GM23338 (cell line): ENCODE results near the gene PRCD. TPM values are rescaled to one million over a fixed set of nuclear protein-coding genes. Genes with fewer than 3 reads are reported as not detected.
"Not testable (repeated sequence)": the region's sequence is repeated elsewhere in the genome, so short reads cannot be mapped to it uniquely, and the experiment has no call there.

Experiments used
- ATAC-seq: fragments of 200-7000 bp; cut with Tn5 transposase; 3 replicates; pipeline ENCODE4 v1.9.1; 2020
- DNase-seq: peaks from one replicate; pipeline ENCODE4 v3.0.0-alpha.2; 2015; ENCODE audit warnings: low spot score
- H2AFZ ChIP-seq: fragments of 200-600 bp; sonication (generic); 2 replicates; pipeline ENCODE4 v1.8.0; 2016; ENCODE audit warnings: antibody characterized with exemption, mild to moderate bottlenecking, moderate library complexity
- H3F3A ChIP-seq: fragments of 200-600 bp; sonication (generic); replicated peaks from 2 replicates; pipeline ENCODE4 v1.8.0; 2017; ENCODE audit warnings: antibody characterized with exemption, mixed run types, low read depth
- H3K27ac ChIP-seq: fragments of 200-600 bp; sonication (generic); 2 replicates; pipeline ENCODE4 v1.6.1; 2016; ENCODE audit warnings: low read depth
- H3K27me3 ChIP-seq: fragments of 200-600 bp; sonication (generic); 2 replicates; pipeline ENCODE4 v1.8.0; 2016; ENCODE audit warnings: mild to moderate bottlenecking, mixed run types, moderate library complexity; ENCODE audit not compliant: insufficient read depth
- H3K36me3 ChIP-seq: fragments of 200-600 bp; sonication (generic); 2 replicates; pipeline ENCODE4 v1.8.0; 2016; ENCODE audit warnings: mild to moderate bottlenecking; ENCODE audit not compliant: insufficient read depth
- H3K4me1 ChIP-seq: fragments of 200-600 bp; sonication (generic); 2 replicates; pipeline ENCODE4 v1.8.0; 2016; ENCODE audit warnings: mild to moderate bottlenecking, moderate library complexity; ENCODE audit not compliant: insufficient read depth
- H3K4me2 ChIP-seq: fragments of 200-600 bp; sonication (generic); 2 replicates; pipeline ENCODE4 v1.7.1; 2017; ENCODE audit warnings: mixed run types
- H3K4me3 ChIP-seq: fragments of 200-600 bp; sonication (generic); 2 replicates; pipeline ENCODE4 v1.6.1; 2016; ENCODE audit warnings: mixed run types
- H3K79me2 ChIP-seq: fragments of 200-600 bp; sonication (generic); replicated peaks from 2 replicates; pipeline ENCODE4 v1.8.0; 2017; ENCODE audit warnings: mild to moderate bottlenecking; ENCODE audit not compliant: insufficient read depth
- H3K9me2 ChIP-seq: fragments of 200-600 bp; sonication (generic); 2 replicates; pipeline ENCODE4 v1.8.0; 2017; ENCODE audit not compliant: insufficient read depth
- H4K20me1 ChIP-seq: fragments of 200-600 bp; sonication (generic); replicated peaks from 2 replicates; pipeline ENCODE4 v1.8.0; 2017; ENCODE audit warnings: mild to moderate bottlenecking; ENCODE audit not compliant: insufficient read depth
- H3K27ac Mint-ChIP-seq: 2 replicates; pipeline ENCODE4 v1.8.0; 2020; ENCODE audit warnings: inconsistent platforms, mild to moderate bottlenecking, moderate library complexity, mixed read lengths
- H3K27me3 Mint-ChIP-seq: 3 replicates; pipeline ENCODE4 v1.8.0; 2022; ENCODE audit warnings: low read depth, mild to moderate bottlenecking, moderate library complexity, mixed read lengths, inconsistent platforms; ENCODE audit not compliant: insufficient read depth, poor library complexity
- H3K36me3 Mint-ChIP-seq: 3 replicates; pipeline ENCODE4 v1.8.0; 2021; ENCODE audit warnings: low read depth, mild to moderate bottlenecking, inconsistent platforms, moderate library complexity, mixed read lengths
- H3K4me1 Mint-ChIP-seq: 3 replicates; pipeline ENCODE4 v1.8.0; 2020; ENCODE audit warnings: mild to moderate bottlenecking, inconsistent platforms, mixed read lengths
- H3K4me3 Mint-ChIP-seq: 3 replicates; pipeline ENCODE4 v1.8.0; 2021; ENCODE audit warnings: moderate library complexity, mild to moderate bottlenecking, inconsistent platforms, mixed read lengths
- H3K9me3 Mint-ChIP-seq: 3 replicates; pipeline ENCODE4 v1.8.0; 2020; ENCODE audit warnings: moderate library complexity, mild to moderate bottlenecking, inconsistent platforms, mixed read lengths
- EZH2 ChIP-seq: fragments of 200-600 bp; sonication (generic); IDR thresholded peaks from one replicate; pipeline ENCODE4 v1.8.0; 2017; ENCODE audit warnings: antibody characterized with exemption, mild to moderate bottlenecking, low read depth; ENCODE audit not compliant: unreplicated experiment
- EZH2phosphoT487 ChIP-seq: fragments of 200-600 bp; sonication (generic); IDR thresholded peaks from one replicate; pipeline ENCODE4 v1.8.1; 2018; ENCODE audit warnings: antibody characterized with exemption; ENCODE audit not compliant: unreplicated experiment
- JUNB ChIP-seq: IDR thresholded peaks from one replicate; pipeline ENCODE4 v1.6.1; 2016; ENCODE audit warnings: antibody characterized with exemption; ENCODE audit not compliant: unreplicated experiment
- NANOG ChIP-seq: IDR thresholded peaks from 2 replicates; pipeline ENCODE4 v1.6.1; 2016; ENCODE audit warnings: antibody characterized with exemption, borderline replicate concordance
- POLR2AphosphoS5 ChIP-seq: IDR thresholded peaks from 2 replicates; pipeline ENCODE4 v1.6.1; 2016; ENCODE audit warnings: antibody characterized with exemption, low read depth
- ZNF114 ChIP-seq: fragments of 250-450 bp; sonication (Bioruptor Pico); IDR thresholded peaks from 2 replicates; pipeline ENCODE4 v1.5.0; 2020; ENCODE audit warnings: mild to moderate bottlenecking, moderate library complexity
- ZNF331 ChIP-seq: fragments of 250-450 bp; sonication (Bioruptor Pico); IDR thresholded peaks from 2 replicates; pipeline ENCODE4 v1.5.0; 2020; ENCODE audit warnings: low read depth, mild to moderate bottlenecking, moderate library complexity
- polyA plus RNA-seq: library from polyadenylated mRNA; unstranded; fragments of >200 nt; fragmentation: Nextera tagmentation; extraction: Ambion mirVana; gene quantifications from 2 replicates; pipeline ENCODE4 v1.2.1, GENCODE V29; 2016
- total RNA-seq: library from RNA; depleted of rRNA; stranded (reverse); fragments of >200 nt; shearing (Covaris generic); gene quantifications from 2 replicates; pipeline ENCODE4 v1.2.3, GENCODE V29; 2014
- TF ChIP-seq, protein P1 (sequence below), 2 experiments: fragments of 200-600 bp in 1 of 2; sonication (generic) in 1 of 2; conservative IDR thresholded peaks; 2 replicates each; pipeline versions ENCODE4 v1.5.1 to v1.6.1; 2016 to 2017; ENCODE audit warnings: antibody characterized with exemption in 2 of 2, low read depth in 2 of 2, mild to moderate bottlenecking in 2 of 2, moderate library complexity in 1 of 2

Gene PRCD
- total and polyA plus RNA-seq, 2 experiments from 2014 or later: 0.38 to 1.6 TPM

DNA sequence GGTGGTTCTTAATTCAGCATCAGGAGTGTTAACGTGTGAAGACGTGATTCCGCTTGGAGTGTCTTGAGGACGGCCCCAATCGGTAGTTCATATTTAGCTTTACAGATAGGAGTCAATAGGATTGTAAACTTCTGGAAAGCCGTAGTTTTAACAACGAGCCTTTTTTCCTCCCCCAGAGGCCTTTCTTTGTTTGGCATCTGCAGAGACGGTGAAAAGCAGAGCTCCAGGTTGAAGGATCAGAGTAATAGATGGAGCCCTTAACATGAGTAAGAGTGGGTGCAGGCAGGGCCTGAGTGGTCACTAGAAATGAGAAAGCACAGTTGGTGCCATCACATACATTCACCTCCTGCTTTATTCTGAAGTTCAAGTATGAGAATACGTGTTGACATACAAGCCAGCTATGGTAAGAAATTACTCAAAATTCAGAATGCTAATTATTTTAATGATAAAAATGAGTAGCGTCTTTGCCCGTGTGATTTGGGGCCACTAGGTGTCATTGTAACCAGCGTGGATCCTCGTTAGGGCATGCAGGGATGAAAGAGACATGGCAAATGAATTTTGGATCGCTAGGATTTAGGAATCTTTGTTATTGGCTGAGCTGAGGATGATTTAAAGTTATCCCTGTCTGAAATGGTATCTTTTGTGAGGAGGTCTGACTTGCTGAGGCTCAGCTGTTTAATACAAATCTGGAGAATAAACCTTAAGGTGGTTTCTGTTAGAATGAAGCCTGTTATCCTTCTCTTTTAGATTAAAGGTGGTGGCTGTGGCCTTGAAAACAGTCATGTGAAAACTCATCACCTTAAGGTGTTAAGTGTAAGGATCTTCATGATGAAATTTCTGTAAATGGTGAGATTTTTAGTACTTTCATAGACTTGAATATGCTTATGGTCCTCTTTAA, 18.6 kb downstream of the PRCD start:
- H3K4me2 ChIP-seq: peak overlapping the region; percentile 96
- peaks cover 35% of the 10 kb centered on the region for H3K4me1 ChIP-seq
- TF ChIP-seq ZNF114 (CRISPR knock-in tag) (no peak), POLR2AphosphoS5 (no peak), EZH2 (no peak), EZH2phosphoT487 (no peak), NANOG (no peak), ZNF331 (CRISPR knock-in tag) (no peak), JUNB (no peak)
- TF ChIP-seq, protein P1, sequence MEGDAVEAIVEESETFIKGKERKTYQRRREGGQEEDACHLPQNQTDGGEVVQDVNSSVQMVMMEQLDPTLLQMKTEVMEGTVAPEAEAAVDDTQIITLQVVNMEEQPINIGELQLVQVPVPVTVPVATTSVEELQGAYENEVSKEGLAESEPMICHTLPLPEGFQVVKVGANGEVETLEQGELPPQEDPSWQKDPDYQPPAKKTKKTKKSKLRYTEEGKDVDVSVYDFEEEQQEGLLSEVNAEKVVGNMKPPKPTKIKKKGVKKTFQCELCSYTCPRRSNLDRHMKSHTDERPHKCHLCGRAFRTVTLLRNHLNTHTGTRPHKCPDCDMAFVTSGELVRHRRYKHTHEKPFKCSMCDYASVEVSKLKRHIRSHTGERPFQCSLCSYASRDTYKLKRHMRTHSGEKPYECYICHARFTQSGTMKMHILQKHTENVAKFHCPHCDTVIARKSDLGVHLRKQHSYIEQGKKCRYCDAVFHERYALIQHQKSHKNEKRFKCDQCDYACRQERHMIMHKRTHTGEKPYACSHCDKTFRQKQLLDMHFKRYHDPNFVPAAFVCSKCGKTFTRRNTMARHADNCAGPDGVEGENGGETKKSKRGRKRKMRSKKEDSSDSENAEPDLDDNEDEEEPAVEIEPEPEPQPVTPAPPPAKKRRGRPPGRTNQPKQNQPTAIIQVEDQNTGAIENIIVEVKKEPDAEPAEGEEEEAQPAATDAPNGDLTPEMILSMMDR (conservative IDR thresholded peaks at IDR 0.05; ENCODE audit: low read depth in 2 of 2): peak; percentile 57 to 58
- peak overlapping the region; percentile 80 for H3K27ac ChIP-seq
- Mint-ChIP-seq H3K9me3 (no peaks in the 10 kb centered on the region), H3K4me1 (peaks cover 40% of the 10 kb centered on the region), H3K4me3 (peak overlapping the region; percentile 99), H3K36me3 (peaks cover 57% of the 10 kb centered on the region), H3K27ac (peak overlapping the region; percentile 99), H3K27me3 (peaks cover 12% of the 10 kb centered on the region)
- H3K79me2 ChIP-seq: peaks cover 53% of the 10 kb centered on the region
- peaks cover 41% of the 10 kb centered on the region for H4K20me1 ChIP-seq
- no peak overlapping the region for H2AFZ ChIP-seq
- ATAC-seq (peak; percentile 8), DNase-seq (no peak)
- peak overlapping the region; percentile 97 for H3K4me3 ChIP-seq
- H3K27me3 ChIP-seq: no peaks in the 10 kb centered on the region
- H3K9me2 ChIP-seq: no peaks in the 10 kb centered on the region
- peaks cover 39% of the 10 kb centered on the region for H3F3A ChIP-seq
- H3K36me3 ChIP-seq: peaks cover 34% of the 10 kb centered on the region

DNA sequence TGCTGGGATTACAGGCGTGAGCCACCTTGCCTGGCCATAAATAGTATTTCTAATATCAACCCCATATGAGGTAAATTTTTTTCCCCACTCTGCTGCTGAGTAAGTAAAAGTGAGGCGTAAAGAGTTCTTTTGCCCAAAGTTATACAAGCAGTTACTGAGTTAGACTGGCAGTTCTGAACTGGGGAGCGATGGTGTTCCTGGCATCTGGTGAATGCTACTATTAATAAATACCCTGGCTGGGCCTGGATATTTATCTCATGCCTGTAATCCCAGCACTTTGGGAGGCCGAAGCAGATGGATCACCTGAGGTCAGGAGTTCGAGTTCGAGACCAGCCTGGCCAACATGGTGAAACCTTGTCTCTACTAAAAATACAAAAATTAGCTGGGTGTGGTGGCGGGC, 19.6 kb downstream of the PRCD start:
- H3K4me2 ChIP-seq: peak overlapping the region; percentile 96
- H4K20me1 ChIP-seq: peaks cover 41% of the 10 kb centered on the region
- peak overlapping the region; percentile 97 for H3K4me3 ChIP-seq
- H3K79me2 ChIP-seq: peaks cover 53% of the 10 kb centered on the region
- not testable (repeated sequence) for H3K9me2 ChIP-seq, ATAC-seq, H3K27me3 ChIP-seq, H3K9me3 Mint-ChIP-seq, DNase-seq, H2AFZ ChIP-seq
- peaks cover 40% of the 10 kb centered on the region for H3K4me1 Mint-ChIP-seq
- H3K36me3 ChIP-seq: peaks cover 34% of the 10 kb centered on the region
- peaks cover 39% of the 10 kb centered on the region for H3F3A ChIP-seq
- peaks cover 35% of the 10 kb centered on the region for H3K4me1 ChIP-seq
- H3K27me3 Mint-ChIP-seq: peaks cover 12% of the 10 kb centered on the region
- H3K36me3 Mint-ChIP-seq: peaks cover 66% of the 10 kb centered on the region
- H3K27ac ChIP-seq: peak overlapping the region; percentile 89
- H3K4me3 Mint-ChIP-seq: peak overlapping the region; percentile 99
- peak overlapping the region; percentile 84; the same call in 1 of the 2 replicates for H3K27ac Mint-ChIP-seq
